ELR (cell line): ENCODE measurements around the gene TMEM240.
"Not testable (repeated sequence)": the region's sequence is repeated elsewhere in the genome, so short reads cannot be mapped to it uniquely, and the experiment has no call there.

ENCODE experiments used
- DNase-seq: peaks from one replicate; pipeline ENCODE4 v3.0.0-alpha.2; 2015; ENCODE audit warnings: low read depth

The TMEM240 gene

GRCh38 chr1:1524750-1525383 lies 15.6 kb downstream of the TMEM240 start:
- not testable (repeated sequence) for DNase-seq

GRCh38 chr1:1523651-1524050 lies 16.8 kb downstream of the TMEM240 start:
- DNase-seq = not testable (repeated sequence)

DNA sequence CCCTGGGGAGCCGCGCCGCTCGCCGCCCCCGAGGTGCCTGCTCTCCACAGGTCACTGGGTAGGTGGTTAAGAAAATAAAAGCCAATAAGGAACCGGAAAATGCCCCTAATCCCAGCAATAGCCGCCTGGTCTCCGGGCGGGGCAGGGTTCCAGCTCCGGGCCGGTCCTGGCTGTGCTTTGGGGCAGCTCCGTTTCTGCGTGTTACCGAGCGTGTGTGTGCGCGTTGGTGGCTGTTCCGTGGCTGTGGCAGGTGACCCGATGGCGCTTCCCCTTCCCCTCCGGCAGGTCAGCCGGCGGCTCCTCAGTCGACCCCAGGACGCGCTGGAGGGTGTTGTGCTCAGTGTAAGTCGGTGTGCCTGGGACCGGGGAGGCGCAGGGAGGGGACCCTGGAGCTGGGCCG lies 17.2 kb downstream of the TMEM240 start:
- DNase-seq = not testable (repeated sequence)

DNA sequence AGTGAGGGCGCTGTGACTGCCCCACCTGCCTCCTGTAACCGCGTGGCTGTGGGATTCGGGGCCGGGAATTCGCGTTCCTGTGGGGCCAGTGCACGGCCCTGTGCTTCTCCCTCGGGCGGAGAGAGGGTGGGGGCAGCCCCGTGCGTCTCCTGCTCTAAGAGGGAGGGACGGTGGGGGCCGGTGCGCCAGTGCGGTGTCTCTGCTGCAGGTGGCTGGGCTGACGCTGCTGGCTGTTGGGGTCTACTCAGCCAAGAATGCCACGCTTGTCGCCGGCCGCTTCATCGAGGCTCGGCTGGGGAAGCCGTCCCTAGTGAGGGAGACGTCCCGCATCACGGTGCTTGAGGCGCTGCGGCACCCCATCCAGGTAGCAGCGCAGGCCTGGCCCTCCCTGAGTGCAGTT lies 17.9 kb downstream of the TMEM240 start:
- DNase-seq = not testable (repeated sequence)

DNA sequence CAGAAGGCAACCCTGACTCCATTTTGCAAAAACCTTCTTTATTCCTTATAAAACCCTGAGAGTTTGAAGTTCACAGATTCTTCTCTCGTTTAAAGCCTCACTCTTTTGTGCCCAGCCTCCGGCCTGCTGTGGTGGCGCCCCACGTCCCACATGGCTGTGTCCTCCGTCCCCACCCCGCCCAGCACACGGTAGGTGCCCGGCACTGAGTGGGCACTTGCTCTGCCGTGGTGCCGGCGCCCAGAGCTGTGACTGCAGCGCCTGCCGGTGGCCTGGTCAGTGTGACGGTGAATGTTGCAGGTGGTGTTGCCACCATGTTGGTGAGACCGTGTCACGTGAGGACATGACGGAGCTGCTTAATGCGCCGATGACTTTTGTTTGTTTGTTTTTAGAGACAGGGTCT lies 19.1 kb downstream of the TMEM240 start:
- DNase-seq = no peak

DNA sequence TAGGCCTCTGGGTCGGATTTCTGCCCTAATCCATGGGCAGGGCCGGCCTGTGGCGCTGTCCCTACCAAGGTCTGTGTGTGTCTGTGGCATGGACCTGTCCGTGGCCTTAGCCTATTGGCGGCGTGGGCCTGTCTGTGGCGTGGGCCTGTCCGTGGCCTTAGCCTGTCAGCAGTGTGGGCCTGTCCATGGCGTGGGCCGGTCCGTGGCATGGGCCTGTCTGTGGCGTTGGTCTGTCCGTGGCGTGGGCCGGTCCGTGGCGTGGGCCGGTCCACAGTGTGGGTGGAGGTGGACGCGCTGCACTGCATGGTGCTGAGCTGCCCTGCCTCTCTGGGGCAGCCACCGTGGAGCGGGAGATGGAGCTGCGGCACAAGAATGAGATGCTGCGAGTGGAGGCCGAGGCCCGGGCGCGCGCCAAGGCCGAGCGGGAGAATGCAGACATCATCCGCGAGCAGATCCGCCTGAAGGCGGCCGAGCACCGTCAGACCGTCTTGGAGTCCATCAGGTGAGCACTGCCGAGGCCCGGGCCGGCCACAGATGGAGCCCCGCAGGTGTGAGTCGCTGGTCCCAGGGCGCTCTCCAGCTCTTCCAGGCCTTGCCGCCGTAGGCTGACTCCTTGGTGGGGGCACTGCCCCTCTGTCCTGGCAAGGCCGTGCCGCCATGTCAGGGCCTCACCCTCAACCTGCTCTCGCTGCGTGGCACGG lies 20.5 kb downstream of the TMEM240 start:
- not testable (repeated sequence) for DNase-seq

- not testable (repeated sequence) for DNase-seq
These were observed 21.8 kb downstream of the TMEM240 start for GRCh38 chr1:1518621-1519007.

GRCh38 chr1:1517973-1518620 lies 22.3 kb downstream of the TMEM240 start:
- DNase-seq = no peak

DNA sequence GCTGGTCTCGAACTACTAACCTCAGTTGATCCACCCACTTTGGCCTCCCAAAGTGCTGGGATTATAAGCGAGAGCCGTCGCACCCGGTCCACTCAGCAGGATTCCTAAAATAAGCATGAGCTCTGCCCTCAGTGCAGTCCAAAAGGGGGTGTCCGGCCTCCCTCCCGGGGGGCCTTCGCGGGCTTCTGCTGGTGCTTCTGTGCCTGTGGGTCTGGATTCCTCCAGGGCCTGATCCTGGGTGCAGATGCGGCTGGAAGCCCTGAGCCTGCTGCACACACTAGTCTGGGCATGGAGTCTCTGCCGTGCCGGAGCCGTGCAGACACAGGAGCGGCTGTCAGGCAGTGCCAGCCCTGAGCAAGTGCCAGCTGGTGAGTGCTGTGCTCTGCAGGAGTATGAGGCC lies 23.5 kb downstream of the TMEM240 start:
- not testable (repeated sequence) for DNase-seq

GRCh38 chr1:1514376-1514775 lies 26.0 kb downstream of the TMEM240 start:
- not testable (repeated sequence) for DNase-seq

- not testable (repeated sequence) for DNase-seq
These were observed 26.7 kb downstream of the TMEM240 start for GRCh38 chr1:1513675-1514074.

DNA sequence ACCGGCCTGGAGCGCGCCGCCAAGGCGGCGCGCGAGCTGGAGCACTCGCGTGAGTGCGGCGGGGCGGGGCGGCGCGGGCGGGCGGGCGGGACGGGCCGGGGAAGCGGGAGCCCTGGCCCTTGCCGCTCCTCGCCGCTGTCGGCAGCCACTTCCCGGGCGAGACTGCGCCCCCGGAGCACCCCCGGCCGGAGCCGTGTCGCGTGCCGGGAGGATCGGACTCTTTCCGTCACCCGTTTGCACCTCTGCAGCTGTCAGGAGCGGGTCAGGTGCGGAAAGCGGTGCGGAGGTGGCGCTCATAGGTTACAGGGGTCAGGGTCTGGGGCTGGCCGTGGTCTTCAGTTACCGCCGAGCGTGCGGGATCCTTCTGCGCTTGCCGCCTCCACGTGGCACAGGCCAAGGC lies 28.0 kb downstream of the TMEM240 start:
- peak; percentile 12 for DNase-seq

DNA sequence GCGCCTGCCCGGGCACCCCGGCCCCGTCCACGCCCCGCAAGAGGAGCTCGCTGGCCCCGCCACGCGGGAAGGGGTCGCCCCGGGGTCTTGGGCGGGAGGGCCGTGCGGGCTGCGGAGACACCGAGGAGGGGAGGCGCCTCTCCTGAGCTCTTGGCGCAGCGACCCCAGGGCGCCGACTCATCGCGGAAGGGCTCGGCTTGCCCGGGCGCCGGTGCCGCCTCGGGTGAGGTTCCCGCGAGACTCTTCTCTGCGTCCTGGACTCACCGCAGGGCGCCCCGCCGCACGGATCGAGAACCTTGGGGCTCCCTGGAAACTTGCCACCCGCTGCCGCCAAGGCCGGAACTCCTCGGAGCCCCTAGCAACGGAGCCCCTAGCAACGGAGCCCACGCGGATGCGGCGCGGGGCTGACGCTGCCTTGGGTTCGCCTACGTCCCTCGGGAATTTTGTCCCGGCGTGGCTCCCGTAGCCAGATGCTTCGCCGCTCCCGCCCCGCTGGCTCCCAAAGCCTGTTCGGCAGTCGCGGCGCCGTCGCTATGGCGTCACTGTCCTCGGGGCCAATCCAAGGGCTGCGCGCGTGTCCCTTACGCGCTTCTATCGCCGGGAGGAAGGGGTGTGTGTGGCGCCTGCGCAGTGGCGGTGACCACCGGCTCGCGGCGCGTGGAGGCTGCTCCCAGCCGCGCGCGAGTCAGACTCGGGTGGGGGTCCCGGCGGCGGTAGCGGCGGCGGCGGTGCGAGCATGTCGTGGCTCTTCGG lies 28.7 kb downstream of the TMEM240 start, which contains the start of gene ATAD3A:
TSS of gene ATAD3A (plus strand) at position 630 of the 753 bp plus-strand sequence. CDS start at position 737, 107 bp downstream.
- peak; percentile 97 for DNase-seq

- peak; percentile 39 for DNase-seq
These were observed 29.4 kb downstream of the TMEM240 start for GRCh38 chr1:1510912-1511532.

GRCh38 chr1:1509465-1509850 lies 31.0 kb downstream of the TMEM240 start:
- DNase-seq = not testable (repeated sequence)

DNA sequence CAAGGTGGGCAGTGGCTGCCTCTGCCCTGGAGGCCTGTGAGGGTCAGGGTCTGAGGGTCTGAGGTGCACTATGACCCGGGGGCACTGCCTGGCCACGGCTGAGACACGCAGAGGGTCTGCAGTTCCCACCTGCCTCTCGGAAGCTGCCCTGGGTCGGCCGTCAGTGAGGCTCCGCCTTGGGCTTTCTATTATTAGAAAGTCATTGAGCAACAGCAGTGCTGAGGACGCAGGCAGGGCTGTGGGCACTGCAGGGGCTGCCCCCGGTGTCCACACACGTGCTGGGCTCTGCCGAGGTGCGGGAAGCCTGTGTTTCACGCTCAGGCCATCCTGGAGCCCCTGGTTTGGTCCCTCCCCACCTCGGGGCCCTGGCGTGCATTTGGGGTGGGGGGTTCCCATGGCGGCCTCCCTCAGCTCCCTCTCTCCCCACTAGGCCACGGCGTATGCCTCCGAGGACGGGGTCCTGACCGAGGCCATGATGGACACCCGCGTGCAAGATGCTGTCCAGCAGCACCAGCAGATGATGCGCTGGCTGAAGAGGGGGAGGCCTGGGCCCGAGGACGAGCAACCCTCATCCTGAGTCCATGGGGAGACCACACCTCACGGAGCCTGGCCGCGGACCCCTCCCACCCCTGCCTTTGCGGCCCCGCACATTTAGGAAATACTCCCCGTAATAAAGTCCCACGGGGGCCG lies 31.5 kb downstream of the TMEM240 start:
- not testable (repeated sequence) for DNase-seq

GRCh38 chr1:1507305-1507704 lies 33.1 kb downstream of the TMEM240 start:
- no peak for DNase-seq

DNA sequence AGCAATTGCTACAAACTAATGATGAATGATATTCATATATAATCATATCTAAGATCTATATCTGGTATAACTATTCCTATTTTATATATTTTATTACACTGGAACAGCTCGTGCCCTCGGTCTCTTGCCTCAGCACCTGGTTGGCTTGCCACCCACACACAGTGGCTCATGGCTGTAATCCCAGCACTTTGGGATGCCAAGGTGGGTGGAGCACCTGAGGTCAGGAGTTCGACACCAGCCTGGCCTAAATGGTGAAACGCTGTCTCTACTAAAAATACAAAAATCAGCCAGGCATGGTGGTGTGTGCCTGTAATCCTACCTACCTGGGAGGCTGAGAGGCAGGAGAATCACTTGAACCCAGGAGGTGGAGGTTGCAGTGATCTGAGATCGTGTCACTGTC lies 34.6 kb downstream of the TMEM240 start:
- DNase-seq = not testable (repeated sequence)

GRCh38 chr1:1505366-1505798 lies 35.0 kb downstream of the TMEM240 start:
- DNase-seq = peak; percentile 42

DNA sequence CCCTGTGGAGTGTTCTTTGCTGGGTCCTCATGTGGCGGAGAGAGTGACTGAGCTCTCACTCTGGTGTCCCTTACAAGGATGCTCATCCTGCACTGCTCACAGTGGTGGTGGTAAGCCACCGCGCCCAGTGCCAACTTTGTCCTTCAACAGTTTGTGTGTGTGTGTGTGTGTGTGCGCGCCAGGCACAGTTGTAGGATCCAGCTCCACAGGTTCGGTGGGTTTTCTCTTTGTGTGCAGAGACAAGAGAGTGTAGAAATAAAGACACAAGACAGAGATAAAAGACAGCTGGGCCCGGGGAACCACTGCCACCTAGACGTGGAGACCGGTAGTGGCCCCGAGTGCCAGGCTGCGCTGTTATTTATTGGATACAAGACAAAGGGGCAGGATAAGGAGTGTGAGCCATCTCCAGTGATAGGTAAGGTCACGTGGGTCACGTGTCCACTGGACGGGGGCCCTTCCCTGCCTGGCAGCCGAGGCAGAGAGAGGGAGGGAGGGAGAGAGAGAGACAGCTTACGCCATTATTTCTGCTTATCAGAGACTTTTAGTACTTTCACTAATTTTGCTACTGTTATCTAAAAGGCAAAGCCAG lies 35.6 kb downstream of the TMEM240 start:
- peak; percentile 66 for DNase-seq
